OCI-LY3 (cell line): Measurements from ENCODE around the gene RAB25.

Source experiments
- H2AFZ ChIP-seq: fragments of 200-600, 300-600 bp; shearing (Covaris generic); 2 replicates; pipeline ENCODE4 v1.6.0; 2014; ENCODE audit warnings: antibody characterized with exemption, low read depth, low read length
- H3K27ac ChIP-seq: fragments of 200-600, 300-600 bp; sonication (generic); 2 replicates; pipeline ENCODE4 v1.5.1; 2014; ENCODE audit warnings: mild to moderate bottlenecking, low read length, moderate library complexity, mixed read lengths
- H3K27me3 ChIP-seq: fragments of 200-600, 300-600 bp; sonication (generic); 2 replicates; pipeline ENCODE4 v1.6.1; 2014; ENCODE audit warnings: low read depth, low read length, mixed read lengths
- H3K36me3 ChIP-seq: fragments of 200-600, 300-600 bp; sonication (generic); replicated peaks from 2 replicates; pipeline ENCODE3; 2014; ENCODE audit warnings: low read depth, low read length, mixed read lengths
- H3K4me1 ChIP-seq: fragments of 300-600, 200-600 bp; sonication (generic); 2 replicates; pipeline ENCODE4 v1.6.1; 2014; ENCODE audit warnings: low read length, mixed read lengths
- H3K4me2 ChIP-seq: fragments of 200-600, 300-600 bp; sonication (generic); 2 replicates; pipeline ENCODE4 v1.6.1; 2014; ENCODE audit warnings: low read length, mixed read lengths
- H3K4me3 ChIP-seq: fragments of 300-600, 200-600 bp; sonication (generic); 2 replicates; pipeline ENCODE4 v1.5.1; 2014; ENCODE audit warnings: antibody characterized with exemption, mild to moderate bottlenecking, low read length, moderate library complexity
- H3K79me2 ChIP-seq: fragments of 300-600, 200-600 bp; shearing (Covaris generic); 2 replicates; pipeline ENCODE4 v1.6.1; 2014; ENCODE audit warnings: mild to moderate bottlenecking, low read length, mixed read lengths
- H3K9ac ChIP-seq: fragments of 300-600, 200-600 bp; shearing (Covaris generic); 2 replicates; pipeline ENCODE4 v1.6.0; 2014; ENCODE audit warnings: mild to moderate bottlenecking, low read length, moderate library complexity
- H3K9me3 ChIP-seq: fragments of 200-600, 300-600 bp; shearing (Covaris generic); 2 replicates; pipeline ENCODE4 v1.6.1; 2014; ENCODE audit warnings: low read length, mixed read lengths; ENCODE audit not compliant: insufficient read depth
- H4K20me1 ChIP-seq: fragments of 200-600, 300-600 bp; sonication (generic); 2 replicates; pipeline ENCODE4 v1.6.1; 2016; ENCODE audit warnings: low read length, mixed read lengths; ENCODE audit not compliant: insufficient read depth
- EZH2phosphoT487 ChIP-seq: fragments of 200-600 bp; shearing (Covaris generic); IDR thresholded peaks from 2 replicates; pipeline ENCODE4 v1.6.1; 2018; ENCODE audit warnings: antibody characterized with exemption, mixed run types, low read depth
- TF ChIP-seq, protein P1 (sequence below): fragments of 200-600, 300-600 bp; sonication (generic); IDR thresholded peaks from 2 replicates; pipeline ENCODE4 v1.5.1; 2014; ENCODE audit warnings: antibody characterized with exemption, low read length, low read depth

RAB25 gene

DNA sequence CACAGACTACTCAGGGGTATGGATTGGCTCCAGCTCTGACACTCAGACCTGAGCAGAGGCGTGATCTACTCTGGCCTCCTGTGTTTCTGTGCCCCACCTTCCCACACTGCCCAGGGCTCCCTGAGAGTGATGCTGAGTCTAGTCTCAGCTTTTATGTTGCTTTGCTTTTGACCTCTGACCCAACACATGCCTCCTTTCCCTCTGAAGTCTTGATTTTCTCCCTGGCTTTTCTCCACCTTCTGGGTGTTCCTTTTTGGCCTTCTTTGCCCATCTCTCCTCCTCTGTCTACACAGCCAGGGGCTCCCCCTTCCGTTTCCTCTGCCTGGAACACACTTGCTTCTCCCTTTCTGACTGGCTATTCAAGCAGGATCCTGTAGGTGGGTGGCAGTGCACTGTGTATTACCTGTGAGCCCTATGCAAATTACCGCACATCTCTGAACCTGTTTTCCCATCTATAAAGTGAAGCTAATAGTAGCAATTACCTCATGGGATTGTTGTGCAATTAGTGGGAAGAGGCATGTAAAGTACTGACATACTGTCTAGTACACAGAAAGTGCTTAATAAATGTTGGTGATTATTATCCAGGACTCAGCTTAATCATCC lies 35.0 kb downstream of the RAB25 start:
- Histone ChIP-seq H3K79me2 (no peaks in the 10 kb centered on the region), H3K4me3 (no peak overlapping the region; the same call in 1 of the 2 replicates), H3K27me3 (peaks cover 27% of the 10 kb centered on the region), H3K27ac (no peak overlapping the region), H3K9me3 (no peaks in the 10 kb centered on the region), H3K9ac (no peak overlapping the region), H3K4me2 (peak overlapping the region; percentile 92), H2AFZ (no peak overlapping the region), H3K4me1 (peaks cover 32% of the 10 kb centered on the region), H4K20me1 (peaks cover 6% of the 10 kb centered on the region), H3K36me3 (no peaks in the 10 kb centered on the region)
- TF ChIP-seq, protein P1, sequence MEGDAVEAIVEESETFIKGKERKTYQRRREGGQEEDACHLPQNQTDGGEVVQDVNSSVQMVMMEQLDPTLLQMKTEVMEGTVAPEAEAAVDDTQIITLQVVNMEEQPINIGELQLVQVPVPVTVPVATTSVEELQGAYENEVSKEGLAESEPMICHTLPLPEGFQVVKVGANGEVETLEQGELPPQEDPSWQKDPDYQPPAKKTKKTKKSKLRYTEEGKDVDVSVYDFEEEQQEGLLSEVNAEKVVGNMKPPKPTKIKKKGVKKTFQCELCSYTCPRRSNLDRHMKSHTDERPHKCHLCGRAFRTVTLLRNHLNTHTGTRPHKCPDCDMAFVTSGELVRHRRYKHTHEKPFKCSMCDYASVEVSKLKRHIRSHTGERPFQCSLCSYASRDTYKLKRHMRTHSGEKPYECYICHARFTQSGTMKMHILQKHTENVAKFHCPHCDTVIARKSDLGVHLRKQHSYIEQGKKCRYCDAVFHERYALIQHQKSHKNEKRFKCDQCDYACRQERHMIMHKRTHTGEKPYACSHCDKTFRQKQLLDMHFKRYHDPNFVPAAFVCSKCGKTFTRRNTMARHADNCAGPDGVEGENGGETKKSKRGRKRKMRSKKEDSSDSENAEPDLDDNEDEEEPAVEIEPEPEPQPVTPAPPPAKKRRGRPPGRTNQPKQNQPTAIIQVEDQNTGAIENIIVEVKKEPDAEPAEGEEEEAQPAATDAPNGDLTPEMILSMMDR, result no peak

GRCh38 chr1:156096640-156097391 lies 35.9 kb downstream of the RAB25 start:
- Histone ChIP-seq H3K4me1 (peaks cover 32% of the 10 kb centered on the region), H3K9me3 (no peaks in the 10 kb centered on the region), H3K4me2 (peak overlapping the region; percentile 92), H3K27ac (peak overlapping the region; percentile 77), H4K20me1 (peaks cover 6% of the 10 kb centered on the region), H3K27me3 (peaks cover 28% of the 10 kb centered on the region), H3K36me3 (no peaks in the 10 kb centered on the region), H3K79me2 (no peaks in the 10 kb centered on the region), H3K4me3 (peak overlapping the region; percentile 65), H3K9ac (peak overlapping the region; percentile 47; the same call in 1 of the 2 replicates), H2AFZ (no peak overlapping the region)
- TF ChIP-seq, protein P1, result peak; percentile 99
- TF ChIP-seq EZH2phosphoT487, result no peak

DNA sequence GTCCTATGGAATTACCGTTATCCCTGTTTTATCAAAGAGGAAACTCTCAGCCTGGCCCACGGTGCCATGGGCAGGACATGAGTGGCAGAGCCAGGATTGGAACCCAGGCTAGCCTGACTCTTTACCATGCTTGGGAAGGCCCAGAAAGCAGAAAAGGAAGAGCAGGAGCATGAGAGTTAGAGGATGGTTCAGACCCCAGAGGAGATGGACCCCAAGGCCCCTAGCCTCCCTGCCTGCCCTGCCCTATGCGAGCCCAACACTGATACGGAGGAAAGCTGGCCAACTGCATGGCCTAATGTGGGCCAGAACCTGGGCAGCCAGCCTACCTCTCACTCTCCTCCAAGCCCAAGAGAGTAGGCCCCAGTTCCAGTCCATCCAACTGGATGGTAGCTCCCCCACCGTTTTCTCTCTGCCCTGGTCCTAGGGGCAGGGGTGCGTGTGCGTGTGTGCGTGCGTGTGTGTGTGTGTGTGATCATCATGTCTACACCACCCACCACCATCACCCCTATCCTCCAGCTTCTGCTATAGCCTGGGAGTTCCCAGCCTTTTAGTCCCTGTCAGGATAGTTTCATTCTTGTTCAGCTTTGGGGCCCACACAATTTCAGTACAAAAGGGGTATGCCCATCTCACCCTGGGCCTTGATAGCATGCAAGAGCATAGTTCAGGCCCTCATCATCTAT lies 36.7 kb downstream of the RAB25 start:
- no peak overlapping the region for H3K9ac ChIP-seq
- H3K4me1 ChIP-seq, result peaks cover 32% of the 10 kb centered on the region
- no peaks in the 10 kb centered on the region for H3K36me3 ChIP-seq
- H3K9me3 ChIP-seq, result no peaks in the 10 kb centered on the region
- H4K20me1 ChIP-seq, result peaks cover 6% of the 10 kb centered on the region
- no peak overlapping the region for H2AFZ ChIP-seq
- TF ChIP-seq EZH2phosphoT487, result no peak
- TF ChIP-seq, protein P1, result no peak
- H3K4me2 ChIP-seq, result peak overlapping the region; percentile 92
- H3K4me3 ChIP-seq, result peak overlapping the region; percentile 65
- peaks cover 28% of the 10 kb centered on the region for H3K27me3 ChIP-seq
- H3K27ac ChIP-seq, result no peak overlapping the region
- H3K79me2 ChIP-seq, result no peaks in the 10 kb centered on the region

GRCh38 chr1:156098784-156099183 lies 37.8 kb downstream of the RAB25 start:
- Histone ChIP-seq H3K4me1 (peaks cover 42% of the 10 kb centered on the region), H3K36me3 (no peaks in the 10 kb centered on the region), H3K4me2 (no peak overlapping the region), H4K20me1 (peaks cover 6% of the 10 kb centered on the region), H3K79me2 (no peaks in the 10 kb centered on the region), H2AFZ (no peak overlapping the region), H3K27ac (no peak overlapping the region), H3K4me3 (no peak overlapping the region), H3K9ac (no peak overlapping the region), H3K9me3 (no peaks in the 10 kb centered on the region), H3K27me3 (peaks cover 25% of the 10 kb centered on the region)
- TF ChIP-seq EZH2phosphoT487, result no peak
- TF ChIP-seq, protein P1, result no peak
